GM03348 (cell line): ENCODE measurements around the gene CAP2.
"Not testable (repeated sequence)": the region's sequence is repeated elsewhere in the genome, so short reads cannot be mapped to it uniquely, and the experiment has no call there.

Source experiments
- DNase-seq: peaks from one replicate; pipeline ENCODE4 v3.0.0; 2012; ENCODE audit warnings: low spot score

The CAP2 gene

GRCh38 chr6:17581282-17581681 lies 187.9 kb downstream of the CAP2 start:
- not testable (repeated sequence) for DNase-seq

- peak; percentile 42 for DNase-seq
These were observed 190.4 kb downstream of the CAP2 start for GRCh38 chr6:17583811-17584210.

- peak; percentile 75 for DNase-seq
These were observed 190.9 kb downstream of the CAP2 start for GRCh38 chr6:17584241-17584803.

DNA sequence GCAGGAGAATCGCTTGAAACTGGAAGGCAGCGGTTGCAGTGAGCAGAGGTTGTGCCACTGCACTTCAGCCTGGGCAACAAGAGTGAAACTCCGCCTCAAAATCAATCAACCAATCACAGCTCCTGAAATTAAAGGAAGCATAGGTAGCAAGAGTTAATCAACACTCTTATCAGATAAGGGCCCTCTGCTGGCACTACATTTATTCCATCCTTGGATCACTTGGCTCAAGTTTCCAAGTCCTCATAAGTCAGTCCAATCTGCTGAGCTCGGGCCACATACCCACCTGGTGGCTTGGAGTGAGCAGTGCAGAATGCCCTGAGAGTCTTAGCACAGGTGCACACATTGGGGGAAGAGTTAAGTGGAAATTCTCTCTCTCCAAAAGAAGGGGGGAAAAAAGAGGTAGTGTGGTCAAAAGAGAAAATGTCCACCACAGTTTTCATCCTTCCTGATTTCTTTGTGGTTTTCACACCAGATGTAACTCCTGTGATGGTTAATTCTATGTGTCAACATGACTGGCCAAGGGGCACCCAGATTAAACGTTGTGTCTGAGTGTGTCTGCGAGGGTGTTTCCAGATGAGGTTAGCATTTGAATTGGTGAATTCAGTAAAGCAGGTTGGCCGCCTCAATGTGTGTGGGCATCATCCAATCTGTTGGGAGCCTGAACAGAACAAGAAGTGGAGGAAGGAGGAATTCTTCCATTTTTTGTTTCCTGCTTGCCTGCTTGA lies 192.5 kb downstream of the CAP2 start:
- no peak for DNase-seq

DNA sequence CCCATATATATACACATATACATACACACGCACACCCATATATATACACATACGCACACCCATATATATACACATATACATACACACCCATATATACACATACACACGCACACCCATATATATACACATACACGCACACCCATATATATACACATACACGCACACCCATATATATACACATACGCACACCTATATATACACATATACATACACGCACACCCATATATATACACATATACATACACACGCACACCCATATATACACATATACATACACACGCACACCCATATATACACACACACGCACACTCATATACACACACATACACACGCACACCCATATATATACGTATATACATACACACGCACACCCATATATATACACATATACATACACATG lies 193.2 kb downstream of the CAP2 start:
- DNase-seq: not testable (repeated sequence)

DNA sequence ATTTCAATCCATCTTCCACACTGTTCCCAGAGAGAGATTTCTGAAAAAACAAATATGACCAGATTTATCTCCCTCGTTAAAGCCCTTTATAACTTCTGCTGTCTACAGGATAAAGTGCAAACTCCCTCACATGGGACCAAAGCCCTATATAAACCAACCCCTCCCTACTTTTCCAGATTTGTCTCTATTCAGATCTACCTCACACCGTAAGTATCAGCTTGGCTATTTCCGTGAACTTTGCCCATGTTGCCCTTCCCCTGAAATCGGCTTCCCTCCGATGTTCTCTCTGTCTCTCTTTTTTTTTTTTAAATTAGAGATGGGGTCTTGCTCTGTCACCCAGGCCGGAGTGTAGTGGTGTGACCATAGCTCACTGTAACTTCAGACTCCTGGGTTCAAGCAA lies 194.6 kb downstream of the CAP2 start:
- DNase-seq: no peak

GRCh38 chr6:17589406-17590096 lies 196.2 kb downstream of the CAP2 start:
- peak; percentile 85 for DNase-seq

- DNase-seq: no peak
These were observed 197.9 kb downstream of the CAP2 start for GRCh38 chr6:17591287-17591686.

DNA sequence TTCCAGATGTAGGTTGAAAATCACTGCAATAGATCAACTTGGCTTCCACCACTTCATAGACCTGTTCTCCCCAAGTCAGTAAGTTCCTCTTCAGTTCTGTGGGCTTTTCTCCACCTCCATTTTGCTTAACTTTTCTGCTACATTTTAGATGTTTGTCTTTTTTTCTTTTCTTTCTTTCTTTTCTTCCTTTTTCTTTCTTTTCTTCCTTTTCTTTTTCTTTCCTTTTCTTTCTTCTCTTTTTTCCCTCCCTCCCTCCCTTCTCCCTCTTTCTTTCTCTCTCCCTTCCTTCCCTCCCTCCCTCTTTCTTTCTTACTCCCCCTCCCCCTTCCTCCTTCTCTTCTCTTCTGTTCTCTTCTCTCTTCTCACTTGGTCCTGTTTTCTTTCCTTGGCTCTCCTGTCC lies 199.9 kb downstream of the CAP2 start:
- no peak for DNase-seq

DNA sequence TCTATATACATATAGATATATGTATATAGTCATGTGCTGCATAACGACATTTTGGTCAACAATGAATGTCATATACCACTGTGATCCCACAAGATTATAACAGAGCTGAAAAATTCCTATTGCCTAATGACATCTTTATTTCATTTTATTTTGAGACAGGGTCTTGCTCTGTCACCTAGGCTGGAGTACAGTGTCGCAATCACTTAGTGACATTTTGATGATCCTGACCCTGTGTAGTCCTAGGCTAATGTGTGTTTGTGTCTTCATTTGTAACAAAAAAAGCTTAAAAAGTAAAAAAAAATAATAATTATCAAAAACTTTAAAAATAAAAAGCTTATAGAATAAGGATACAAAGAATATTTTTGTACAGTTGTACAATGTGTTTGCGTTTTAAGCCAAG lies 202.7 kb downstream of the CAP2 start:
- DNase-seq: no peak

GRCh38 chr6:17599877-17600526 lies 206.6 kb downstream of the CAP2 start, which contains the start of gene FAM8A1:
Gene FAM8A1, plus strand, starts transcription at chr6:17600302. Its CDS starts 108 bp downstream, at chr6:17600410.
- DNase-seq: peak; percentile 97

DNA sequence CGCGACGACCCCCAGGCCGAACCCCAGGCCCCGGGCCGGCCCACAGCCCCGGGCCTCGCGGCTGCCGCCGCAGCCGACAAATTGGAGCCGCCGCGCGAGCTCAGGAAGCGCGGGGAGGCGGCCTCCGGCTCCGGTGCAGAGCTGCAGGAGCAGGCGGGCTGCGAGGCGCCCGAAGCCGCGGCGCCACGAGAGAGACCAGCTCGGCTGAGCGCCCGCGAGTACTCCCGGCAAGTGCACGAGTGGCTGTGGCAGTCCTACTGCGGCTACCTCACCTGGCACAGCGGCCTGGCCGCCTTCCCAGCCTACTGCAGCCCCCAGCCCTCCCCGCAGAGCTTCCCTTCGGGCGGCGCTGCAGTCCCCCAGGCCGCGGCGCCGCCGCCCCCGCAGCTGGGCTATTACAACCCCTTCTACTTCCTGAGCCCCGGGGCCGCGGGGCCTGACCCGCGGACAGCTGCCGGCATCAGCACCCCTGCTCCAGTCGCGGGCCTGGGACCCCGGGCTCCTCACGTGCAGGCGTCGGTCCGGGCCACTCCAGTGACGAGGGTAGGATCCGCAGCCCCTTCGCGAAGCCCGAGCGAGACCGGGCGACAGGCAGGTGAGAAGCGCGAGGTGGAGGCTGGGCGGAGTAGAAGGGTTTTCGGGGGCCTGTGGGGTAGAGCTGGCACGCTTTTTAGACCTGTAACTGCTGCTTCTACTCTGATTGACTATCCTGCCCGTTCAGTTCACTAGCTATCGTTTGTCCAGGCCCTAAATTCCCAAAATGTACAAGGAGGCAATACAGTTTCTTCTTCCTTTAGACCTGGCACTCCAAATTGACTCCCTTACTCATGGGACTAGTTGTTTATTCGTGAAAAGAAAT lies 207.4 kb downstream of the CAP2 start:
- peak; percentile 56 for DNase-seq

GRCh38 chr6:17601386-17601703 lies 207.9 kb downstream of the CAP2 start:
- peak; percentile 17 for DNase-seq

DNA sequence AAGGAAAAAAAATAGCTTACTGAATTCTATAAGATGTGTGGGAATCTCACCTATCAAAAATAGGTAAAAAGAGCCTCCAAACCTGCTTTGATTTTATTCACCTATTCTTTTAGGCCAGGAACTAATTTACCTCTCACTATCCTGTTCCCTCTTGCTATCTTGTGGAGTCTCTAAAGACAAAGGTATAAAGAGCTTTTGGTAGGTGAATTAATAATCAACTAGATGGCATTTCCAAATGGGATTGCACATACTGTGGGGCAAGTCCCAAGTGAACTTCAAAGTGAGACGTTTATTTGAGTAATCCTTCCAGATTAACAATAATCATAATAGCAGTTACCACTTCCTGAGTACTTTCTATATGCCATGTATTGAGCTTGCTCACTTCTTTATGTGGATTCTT lies 209.5 kb downstream of the CAP2 start:
- DNase-seq: no peak

- no peak for DNase-seq
These were observed 213.2 kb downstream of the CAP2 start for GRCh38 chr6:17606606-17607005.
